Activated CD8-positive, alpha-beta memory T cell treated with anti-CD3 and anti-CD28 coated beads, Interleukin-2, amount 50 U/mL, for 48 hours (primary cell): ENCODE results near the gene PROM2.

Source experiments
- DNase-seq: peaks from one replicate; pipeline ENCODE4 v3.0.0-alpha.2; 2020

Gene PROM2

GRCh38 chr2:95325026-95325425, 50.8 kb downstream of the PROM2 start:
- DNase-seq, result no peak

DNA sequence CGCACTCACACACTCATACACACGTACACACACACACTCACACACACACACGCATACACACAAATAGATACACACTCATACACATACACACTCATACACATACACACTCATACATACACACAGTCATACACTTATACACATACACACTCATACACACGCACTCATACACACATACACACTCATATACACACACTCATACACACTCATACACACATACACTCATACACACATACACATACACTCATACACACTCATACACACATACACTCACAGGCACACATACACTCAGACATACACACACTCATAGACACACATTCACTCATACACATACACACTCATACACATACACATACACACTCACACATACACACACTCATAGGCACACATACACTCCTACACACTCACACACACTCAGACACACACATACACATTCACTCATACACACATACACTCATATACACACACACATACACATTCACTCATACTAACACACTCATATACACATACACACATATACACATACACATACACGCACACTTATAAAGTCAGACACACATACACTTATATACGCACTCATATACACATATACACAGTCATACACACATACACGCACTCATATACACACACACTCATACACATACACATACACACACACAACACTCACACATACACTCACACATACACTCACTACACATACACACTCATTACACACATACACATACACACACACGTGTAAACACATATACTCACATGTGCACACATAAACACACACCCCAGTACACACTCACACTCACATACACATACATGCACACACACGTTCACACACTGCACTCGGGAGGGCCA, 51.6 kb downstream of the PROM2 start:
- DNase-seq, result no peak

- no peak for DNase-seq
Observed at GRCh38 chr2:95326433-95327140, 52.3 kb downstream of the PROM2 start.

DNA sequence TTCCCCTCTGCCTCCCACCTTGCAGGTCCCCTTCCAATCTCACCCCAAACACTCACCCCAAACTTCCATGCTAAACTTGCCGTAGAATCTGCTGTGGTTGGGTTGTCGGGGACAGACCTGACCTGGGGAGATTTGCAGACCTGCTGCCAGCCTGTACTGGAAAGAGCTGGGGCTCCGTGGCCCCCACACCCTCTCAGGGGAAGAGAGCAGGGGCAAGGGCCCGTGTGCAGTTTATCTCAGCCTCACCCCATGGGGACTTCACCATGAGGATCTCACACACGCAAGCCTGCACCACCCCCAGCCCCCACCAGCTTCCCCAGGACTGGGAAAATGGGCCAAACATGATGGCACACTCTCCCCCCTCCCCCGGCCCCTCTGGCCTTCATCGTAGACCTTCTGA, 53.6 kb downstream of the PROM2 start:
- DNase-seq, result no peak

- DNase-seq, result no peak
Observed at GRCh38 chr2:95328358-95329125, 54.3 kb downstream of the PROM2 start.

- no peak for DNase-seq
Observed at GRCh38 chr2:95329401-95329800, 55.2 kb downstream of the PROM2 start.

DNA sequence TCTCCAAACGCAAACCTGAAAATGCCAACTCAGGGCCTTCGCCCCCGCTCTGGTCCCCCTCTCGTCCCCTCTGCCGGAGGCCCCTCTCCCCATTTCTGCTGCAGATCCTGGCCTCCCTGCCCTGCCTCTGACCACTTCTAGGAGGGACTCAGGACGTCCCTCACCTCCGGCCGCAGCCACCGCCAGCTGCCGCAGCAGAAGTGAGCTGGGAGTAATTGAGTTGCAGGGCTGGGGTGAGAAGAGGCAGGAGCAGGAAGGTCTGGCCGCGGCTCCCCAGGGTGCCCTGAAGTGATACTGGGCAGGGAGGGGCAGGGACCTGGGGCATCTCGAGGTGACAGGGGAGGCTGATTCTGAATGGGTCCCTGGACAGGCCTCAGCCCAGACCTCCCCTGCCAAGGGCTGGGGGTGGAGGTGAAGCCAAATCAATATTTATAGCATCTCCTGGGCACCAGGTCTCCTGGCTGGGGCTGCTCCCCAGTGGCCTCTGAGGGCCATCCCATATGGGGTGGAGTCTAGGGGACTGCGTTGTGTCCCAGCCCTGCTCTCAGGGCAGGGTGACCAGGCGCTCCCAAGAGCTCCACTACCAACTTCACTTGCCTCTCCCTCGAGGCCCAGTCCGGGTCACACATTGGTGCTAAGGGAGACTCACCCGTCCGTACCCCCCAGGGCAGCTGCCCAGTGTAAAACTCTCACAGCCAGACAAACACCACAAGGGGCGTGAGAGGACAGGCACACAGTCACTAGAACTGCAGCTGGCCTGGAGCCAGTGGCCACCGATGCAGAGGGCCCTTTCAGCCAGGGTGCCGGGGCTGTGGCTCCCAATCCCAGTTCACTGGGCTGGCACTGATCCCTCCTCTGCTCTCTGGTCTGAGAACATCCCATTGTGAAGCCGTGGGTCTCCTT, 55.9 kb downstream of the PROM2 start:
- DNase-seq, result no peak

DNA sequence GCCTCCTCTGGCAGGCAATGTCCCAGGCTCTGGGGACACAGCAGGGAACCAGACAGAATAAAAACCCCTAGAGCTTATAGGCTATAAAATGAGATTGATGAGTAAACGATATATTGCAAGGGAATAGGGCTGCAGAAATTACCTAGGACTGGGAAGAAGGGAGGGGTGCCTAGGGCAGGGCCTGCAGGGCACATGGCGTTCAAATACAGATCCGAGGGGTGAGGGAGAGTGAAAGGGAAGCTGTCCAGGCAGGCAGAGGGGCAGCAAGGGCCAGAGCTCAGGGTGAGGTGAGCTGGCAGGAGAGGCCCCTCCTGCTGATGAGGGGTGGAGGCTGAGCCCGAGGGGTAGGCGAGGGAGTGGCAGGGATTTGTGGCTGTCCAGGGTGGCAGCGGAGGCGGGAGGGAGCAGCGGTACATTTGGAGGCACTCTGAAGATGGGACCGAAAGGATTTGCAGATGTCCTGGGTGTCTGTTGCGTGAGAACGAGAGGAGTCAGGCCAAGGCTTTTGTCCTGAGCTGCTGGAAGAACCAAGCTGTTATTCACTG, 56.6 kb downstream of the PROM2 start:
- no peak for DNase-seq

- no peak for DNase-seq
Observed at GRCh38 chr2:95331606-95332005, 57.4 kb downstream of the PROM2 start.

DNA sequence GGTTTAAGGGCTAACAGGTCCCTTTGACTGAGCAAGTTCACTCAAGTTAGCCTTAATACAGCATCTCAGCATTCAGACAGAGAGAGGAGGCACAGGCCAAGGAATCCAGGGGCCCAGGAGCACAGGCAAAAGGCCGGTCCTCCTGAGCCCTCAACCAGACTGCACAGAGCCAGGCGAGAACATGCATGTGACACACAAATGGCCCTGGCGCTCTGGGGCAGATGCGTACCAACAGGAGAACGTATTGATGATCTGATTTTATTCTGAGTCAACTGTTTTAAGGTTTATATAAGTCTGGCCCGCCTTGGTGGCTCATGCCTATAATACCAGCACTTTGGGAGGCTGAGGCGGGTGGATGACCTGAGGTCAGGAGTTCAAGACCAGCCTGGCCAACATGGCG, 57.8 kb downstream of the PROM2 start:
- no peak for DNase-seq

- no peak for DNase-seq
Observed at GRCh38 chr2:95333056-95333455, 58.8 kb downstream of the PROM2 start.

DNA sequence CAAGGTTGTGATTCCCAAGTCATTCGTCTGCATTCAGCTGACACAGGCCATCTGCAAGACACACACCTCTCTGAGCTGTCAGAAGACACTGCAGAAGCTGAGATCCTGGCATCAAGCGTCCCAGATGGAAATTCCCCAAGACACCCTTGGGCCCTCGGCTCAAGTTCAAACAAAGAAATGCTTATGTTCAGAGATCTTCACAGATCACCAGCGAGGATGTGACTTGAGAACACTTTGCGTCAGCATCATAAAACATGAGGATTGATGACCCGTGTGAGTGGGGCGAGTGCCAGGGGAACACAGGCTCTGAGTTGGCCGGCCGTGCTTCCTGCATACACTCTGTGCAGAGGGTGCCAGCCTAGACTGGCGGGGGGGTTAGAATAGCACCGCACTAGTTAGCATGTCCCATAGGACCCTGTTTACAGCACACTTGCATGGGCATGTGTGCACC, 59.7 kb downstream of the PROM2 start:
- DNase-seq, result no peak

GRCh38 chr2:95334916-95335641, 60.8 kb downstream of the PROM2 start:
- no peak for DNase-seq

- DNase-seq, result no peak
Observed at GRCh38 chr2:95336406-95336805, 62.2 kb downstream of the PROM2 start.

- DNase-seq, result no peak
Observed at GRCh38 chr2:95337829-95338228, 63.6 kb downstream of the PROM2 start.
